Stimulated activated CD4-positive, alpha-beta T cell treated with anti-CD3 and anti-CD28 coated beads, Interleukin-2, amount 100 ng/mL, for 48 hours (primary cell): ENCODE measurements around the gene MBD3L2B.
"Not testable (repeated sequence)": the region's sequence is repeated elsewhere in the genome, so short reads cannot be mapped to it uniquely, and the experiment has no call there.

Experiments used
- DNase-seq, 2 donors: peaks; one replicate each; pipeline ENCODE4 v3.0.0-alpha.2; 2020

The MBD3L2B gene

GRCh38 chr19:7021331-7021730 lies at the start of gene MBD3L2B:
MBD3L2B (minus strand) TSS chr19:7021431; CDS start chr19:7021397, 34 bp downstream.
- not testable (repeated sequence) for DNase-seq

- DNase-seq = no peak
These were observed 48.6 kb upstream of the MBD3L2B start for GRCh38 chr19:7069904-7070226.

GRCh38 chr19:7069042-7069903 lies 48.0 kb upstream of the MBD3L2B start, which contains the start of gene ZNF557:
ZNF557 (plus strand) TSS chr19:7069703; CDS start chr19:7075075, 5,372 bp downstream.
- peak; percentile 94 to 97 for DNase-seq

GRCh38 chr19:7068599-7068998 lies 47.4 kb upstream of the MBD3L2B start:
- DNase-seq = no peak

- DNase-seq = no peak
These were observed 46.5 kb upstream of the MBD3L2B start for GRCh38 chr19:7067716-7068115.

- DNase-seq = not testable (repeated sequence)
These were observed 45.9 kb upstream of the MBD3L2B start for GRCh38 chr19:7067122-7067521.

- no peak for DNase-seq
These were observed 42.7 kb upstream of the MBD3L2B start for GRCh38 chr19:7063764-7064418.

- DNase-seq = no peak
These were observed 42.1 kb upstream of the MBD3L2B start for GRCh38 chr19:7063339-7063738.

GRCh38 chr19:7059977-7060376 lies 38.7 kb upstream of the MBD3L2B start:
- DNase-seq = not testable (repeated sequence)

GRCh38 chr19:7058576-7058975 lies 37.3 kb upstream of the MBD3L2B start, which contains the start of gene MBD3L3:
MBD3L3 (minus strand) TSS chr19:7058676; CDS start chr19:7058605, 71 bp downstream.
- DNase-seq = not testable (repeated sequence)

GRCh38 chr19:7056371-7056770 lies 35.1 kb upstream of the MBD3L2B start:
- not testable (repeated sequence) for DNase-seq

GRCh38 chr19:7055679-7056078 lies 34.4 kb upstream of the MBD3L2B start:
- DNase-seq = not testable (repeated sequence)

GRCh38 chr19:7054635-7055368 lies 33.6 kb upstream of the MBD3L2B start:
- DNase-seq = not testable (repeated sequence)

GRCh38 chr19:7052896-7053295 lies 31.7 kb upstream of the MBD3L2B start:
- DNase-seq = not testable (repeated sequence)

GRCh38 chr19:7051421-7051820 lies 30.2 kb upstream of the MBD3L2B start:
- DNase-seq = not testable (repeated sequence)

GRCh38 chr19:7049021-7049420 lies 27.8 kb upstream of the MBD3L2B start, which contains the start of gene MBD3L2:
MBD3L2 (plus strand) TSS chr19:7049321; CDS start chr19:7049374, 53 bp downstream.
- DNase-seq = not testable (repeated sequence)

GRCh38 chr19:7041563-7041962 lies 20.3 kb upstream of the MBD3L2B start:
- DNase-seq = not testable (repeated sequence)

- not testable (repeated sequence) for DNase-seq
These were observed 18.8 kb upstream of the MBD3L2B start, which contains the start of gene MBD3L4 for GRCh38 chr19:7040079-7040478. MBD3L4 (minus strand) TSS chr19:7040179; CDS start chr19:7040144, 35 bp downstream.

- not testable (repeated sequence) for DNase-seq
These were observed 9.0 kb upstream of the MBD3L2B start, which contains the start of gene MBD3L5 for GRCh38 chr19:7030278-7030677. MBD3L5 (plus strand) TSS chr19:7030578; CDS start chr19:7030612, 34 bp downstream.

- not testable (repeated sequence) for DNase-seq
These were observed 7.6 kb upstream of the MBD3L2B start for GRCh38 chr19:7028790-7029189.

- DNase-seq = no peak
These were observed 2.4 kb downstream of the MBD3L2B start for GRCh38 chr19:7018828-7019227.

- DNase-seq = no peak
These were observed 7.6 kb downstream of the MBD3L2B start for GRCh38 chr19:7013678-7014077.
